Activated CD8-positive, alpha-beta memory T cell treated with anti-CD3 and anti-CD28 coated beads, Interleukin-2, amount 50 U/mL, for 4 hours (primary cell): Measurements from ENCODE around the gene PER1.
"Not testable (repeated sequence)": the region's sequence is repeated elsewhere in the genome, so short reads cannot be mapped to it uniquely, and the experiment has no call there.

Experiments
- DNase-seq: peaks from one replicate; pipeline ENCODE4 v3.0.0-alpha.2; 2020

PER1 gene

DNA sequence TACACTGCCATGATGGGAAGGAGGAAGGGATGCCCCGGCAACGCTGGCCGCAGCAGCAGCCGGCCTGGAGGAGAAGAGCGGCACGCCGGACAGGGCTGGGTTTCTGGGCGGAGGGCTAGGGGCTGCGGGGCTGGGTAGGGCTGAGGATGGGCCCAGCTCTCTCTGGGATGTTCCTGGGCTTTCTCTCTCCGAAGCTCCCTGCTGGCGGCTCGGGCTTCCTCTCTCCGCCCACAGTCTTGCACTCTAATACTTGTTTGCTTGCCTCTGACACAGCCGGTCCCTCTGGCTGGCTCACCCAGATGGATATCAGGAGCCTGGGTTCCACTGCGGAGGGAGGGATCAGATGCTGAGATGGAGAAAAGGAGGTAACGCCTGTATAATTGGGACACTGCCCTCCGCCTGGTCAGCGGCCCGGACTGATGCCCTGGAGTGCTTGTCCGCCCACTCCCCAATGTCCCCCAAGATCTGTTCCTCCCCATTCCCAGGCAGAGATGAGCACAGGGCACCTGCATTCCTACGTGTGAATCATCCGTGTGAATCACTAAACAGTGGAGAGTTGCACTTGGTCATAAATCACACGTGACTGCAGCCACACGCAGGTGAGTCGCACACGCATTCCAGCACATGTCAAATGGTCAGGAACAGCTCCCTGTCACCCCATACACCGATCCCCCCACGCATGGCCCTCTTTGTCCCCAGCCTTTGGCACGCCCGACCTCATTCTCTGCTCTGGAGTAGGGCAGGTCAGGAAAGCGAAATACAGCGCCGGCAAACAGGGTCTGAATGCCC lies 34.0 kb downstream of the PER1 start, which contains the start of gene ALOXE3:
ALOXE3 (minus strand) TSS at position 535 of the 789 bp plus-strand sequence; CDS start at position 11, 524 bp downstream.
- peak; percentile 31 for DNase-seq

DNA sequence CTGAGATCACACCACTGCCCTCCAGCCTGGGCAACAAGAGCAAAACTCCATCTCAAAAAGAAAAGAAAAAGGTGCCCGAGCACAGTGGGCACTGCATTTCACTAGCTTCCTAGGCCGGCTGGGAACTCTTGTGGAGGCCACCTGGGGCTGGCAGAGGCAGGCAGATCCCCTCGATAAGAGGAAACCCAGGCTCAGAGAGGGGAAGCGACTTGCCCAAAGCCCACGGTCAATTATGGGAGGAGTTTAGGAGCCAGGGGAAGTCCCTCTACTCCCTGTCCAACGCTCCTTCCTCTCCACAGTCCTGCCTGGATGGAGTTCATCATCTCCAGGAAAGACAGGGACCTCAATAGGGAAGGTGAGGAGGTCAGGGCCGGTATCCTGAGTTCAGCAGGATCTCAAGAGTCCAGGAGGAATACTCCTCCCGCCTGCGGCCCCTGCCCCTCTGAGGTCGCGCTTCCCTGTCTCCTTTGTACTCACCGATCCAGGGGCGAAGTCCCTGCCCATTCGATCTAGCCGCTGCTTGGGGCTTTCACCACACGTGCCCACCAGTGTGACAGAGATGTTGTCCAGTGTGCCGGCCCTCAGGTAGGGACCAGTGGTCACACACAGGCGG lies 34.7 kb downstream of the PER1 start:
- DNase-seq = no peak

DNA sequence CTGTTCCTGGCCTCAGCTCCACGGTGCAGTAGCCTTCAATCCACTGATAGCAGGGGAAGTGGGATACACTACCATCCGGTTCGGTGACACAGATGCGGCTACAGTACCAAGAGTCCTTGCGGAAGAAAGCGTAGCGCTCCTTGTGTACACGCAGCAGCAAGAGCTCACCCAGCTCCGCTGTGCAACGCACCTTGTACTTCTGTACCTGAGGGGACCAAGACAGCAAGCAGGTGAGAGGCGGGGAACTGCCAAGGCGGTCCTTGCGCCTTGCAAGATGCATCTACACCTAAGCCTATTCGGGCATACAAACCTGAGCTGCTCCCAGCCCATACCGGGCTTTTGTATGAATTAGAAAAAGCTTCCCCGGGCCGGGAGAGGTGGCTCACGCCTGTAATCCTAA lies 35.4 kb downstream of the PER1 start:
- no peak for DNase-seq

DNA sequence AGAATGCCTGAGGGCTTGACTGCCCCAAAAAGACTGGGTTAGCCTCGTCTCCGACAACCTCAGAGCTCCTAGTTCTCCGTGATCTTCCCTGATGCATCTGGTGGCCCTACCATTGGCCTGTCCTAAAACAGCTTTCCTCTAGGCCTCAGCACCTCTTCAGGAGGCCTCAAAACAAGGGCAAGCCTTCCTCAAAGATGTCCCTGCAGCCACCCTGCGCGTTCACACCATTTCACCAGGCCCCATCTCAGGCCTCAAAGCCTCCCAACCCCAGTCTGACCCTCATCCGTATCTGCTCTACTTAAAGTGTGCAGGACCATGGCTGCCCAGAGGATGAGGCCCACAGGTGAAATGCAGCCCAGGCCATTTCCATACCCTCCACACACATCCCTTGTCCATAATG lies 41.3 kb downstream of the PER1 start:
- no peak for DNase-seq

DNA sequence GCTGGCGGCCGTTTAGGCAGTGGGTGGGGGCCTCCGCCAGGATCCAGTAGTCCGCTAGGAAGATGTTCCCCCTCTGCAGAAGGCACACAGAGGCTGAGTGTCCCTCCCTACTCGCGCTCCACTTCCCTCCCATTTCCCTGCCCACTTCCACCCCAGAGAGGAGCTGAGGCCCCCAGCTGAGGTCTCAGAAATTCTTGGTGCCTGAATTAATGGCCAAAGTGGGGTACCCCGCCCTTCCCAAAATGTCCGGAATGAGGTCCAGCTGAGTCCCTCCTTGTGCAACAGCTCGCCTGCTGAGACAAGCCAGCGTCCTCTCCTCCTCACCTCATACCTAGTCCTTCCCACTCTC lies 41.8 kb downstream of the PER1 start:
- DNase-seq = no peak

- DNase-seq = peak; percentile 85
These were observed 42.3 kb downstream of the PER1 start for GRCh38 chr17:8109661-8110455.

- no peak for DNase-seq
These were observed 43.1 kb downstream of the PER1 start for GRCh38 chr17:8108972-8109660.

DNA sequence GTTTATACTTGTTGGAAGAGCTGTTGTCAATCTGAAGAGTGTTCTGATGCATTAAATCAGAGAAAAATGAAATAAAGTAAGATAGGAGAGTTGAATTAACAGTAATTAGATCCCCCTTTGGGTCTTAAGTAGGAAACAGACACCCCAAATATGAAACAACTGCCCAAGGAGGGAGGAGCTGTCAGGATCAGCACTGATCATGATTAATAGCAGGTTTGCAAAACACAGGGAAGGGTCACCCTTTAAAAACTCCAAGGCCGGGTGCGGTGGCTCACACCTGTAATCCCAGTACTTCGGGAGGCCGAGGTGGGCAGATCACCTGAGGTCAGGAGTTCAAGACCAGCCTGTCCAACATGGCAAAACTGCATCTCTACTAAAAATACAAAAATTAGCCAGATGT lies 45.2 kb downstream of the PER1 start:
- DNase-seq = not testable (repeated sequence)

DNA sequence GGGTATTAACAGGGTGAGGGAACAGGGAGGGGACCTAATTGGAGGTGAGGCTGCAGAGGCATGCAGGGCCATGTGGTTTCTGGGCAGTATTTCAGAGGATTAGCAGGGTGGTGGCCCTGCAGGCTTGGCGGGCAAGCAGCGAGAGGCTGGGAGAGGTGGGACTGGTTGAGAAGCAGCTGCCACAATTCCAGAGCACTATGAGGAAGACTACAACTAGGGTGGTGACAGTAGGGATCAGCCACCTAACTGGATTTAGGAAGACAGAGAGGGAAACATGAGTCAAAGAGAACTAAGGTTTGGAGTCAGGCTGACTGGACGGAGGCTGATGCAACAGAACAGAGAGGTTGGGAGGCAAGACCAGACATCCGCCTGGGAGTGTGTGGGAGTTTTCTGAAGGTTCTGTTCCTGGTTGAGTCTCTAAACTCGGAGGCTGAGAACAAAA lies 46.2 kb downstream of the PER1 start:
- no peak for DNase-seq

DNA sequence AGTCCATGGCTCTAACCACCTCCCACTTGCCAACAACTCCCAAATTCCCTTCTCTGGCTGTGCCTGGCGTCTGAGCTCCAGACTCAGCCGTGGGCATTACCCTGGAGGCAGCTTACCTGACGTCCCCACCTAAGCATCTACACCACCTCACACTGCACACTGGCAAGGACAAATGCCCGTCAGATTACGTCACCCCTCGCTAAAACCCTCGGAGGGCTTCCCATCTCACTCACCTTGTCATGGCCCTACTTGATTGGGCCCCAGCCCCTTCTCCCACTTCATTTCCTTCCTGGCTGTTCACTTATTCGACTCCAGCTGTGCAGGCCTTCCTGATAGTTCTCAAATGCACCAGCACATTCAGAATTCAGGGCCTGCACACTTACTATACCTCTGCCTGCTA lies 47.3 kb downstream of the PER1 start:
- DNase-seq = no peak

DNA sequence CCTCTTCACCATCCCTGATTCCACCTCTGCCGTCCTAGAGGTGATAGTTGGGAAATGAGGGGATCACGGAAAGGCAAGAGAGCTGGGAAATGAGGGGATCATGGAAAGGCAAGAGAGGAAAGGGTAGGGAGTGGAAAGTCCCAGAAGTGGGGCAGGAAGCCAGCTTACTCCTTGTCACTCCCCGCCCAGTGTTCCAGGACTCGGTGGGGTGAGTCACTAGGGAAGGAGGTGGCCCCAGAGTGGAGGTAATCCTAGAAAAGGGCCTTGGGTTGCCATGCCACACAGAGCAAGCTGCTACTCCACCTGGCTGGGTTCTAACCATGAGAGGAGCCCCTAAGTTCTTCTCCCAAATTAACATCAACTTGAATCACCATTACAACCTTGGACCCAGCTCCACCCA lies 48.7 kb downstream of the PER1 start:
- DNase-seq = no peak

GRCh38 chr17:8101721-8102120 lies 50.5 kb downstream of the PER1 start:
- no peak for DNase-seq

- DNase-seq = no peak
These were observed 51.4 kb downstream of the PER1 start for GRCh38 chr17:8100763-8101162.

DNA sequence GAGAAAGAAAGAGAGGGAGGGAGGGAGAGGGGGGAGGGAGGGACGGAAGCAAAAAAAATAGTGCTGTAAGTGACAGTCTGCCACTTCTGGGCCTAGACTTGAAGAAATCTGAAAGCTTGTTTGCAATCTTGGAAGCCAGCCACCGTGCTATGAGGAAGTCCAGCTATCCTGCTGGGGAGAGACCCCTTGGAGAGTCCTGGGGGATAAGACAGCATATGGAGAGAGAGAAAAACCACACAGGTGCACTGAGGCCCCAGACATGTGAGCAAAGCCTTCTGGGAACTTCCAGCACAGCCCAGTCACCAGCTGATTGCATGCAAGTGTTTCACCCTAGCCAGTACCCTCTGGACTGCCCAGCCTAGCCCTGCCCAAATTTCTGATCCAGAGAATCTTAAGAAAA lies 52.1 kb downstream of the PER1 start:
- DNase-seq = no peak

GRCh38 chr17:8096541-8096940 lies 55.7 kb downstream of the PER1 start:
- DNase-seq = no peak

DNA sequence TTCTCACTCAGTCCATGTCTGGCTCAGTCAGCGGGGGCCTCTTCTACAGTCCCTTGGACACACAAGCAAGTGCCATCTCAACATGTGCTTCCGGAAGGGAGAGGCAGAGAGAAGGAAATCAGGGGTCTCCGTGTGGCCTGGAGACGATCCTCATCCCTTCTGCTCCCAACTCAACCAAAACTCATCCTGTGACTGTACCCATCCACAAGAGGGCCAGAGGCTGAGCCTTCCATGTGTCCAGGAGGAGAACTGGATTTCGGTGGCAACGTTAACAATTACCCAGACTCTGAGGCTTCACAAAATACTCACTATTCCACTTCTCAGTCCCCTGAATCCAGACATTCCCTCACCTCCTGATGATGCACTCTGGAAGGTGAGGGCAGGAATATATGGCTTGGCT lies 56.8 kb downstream of the PER1 start:
- DNase-seq = no peak

DNA sequence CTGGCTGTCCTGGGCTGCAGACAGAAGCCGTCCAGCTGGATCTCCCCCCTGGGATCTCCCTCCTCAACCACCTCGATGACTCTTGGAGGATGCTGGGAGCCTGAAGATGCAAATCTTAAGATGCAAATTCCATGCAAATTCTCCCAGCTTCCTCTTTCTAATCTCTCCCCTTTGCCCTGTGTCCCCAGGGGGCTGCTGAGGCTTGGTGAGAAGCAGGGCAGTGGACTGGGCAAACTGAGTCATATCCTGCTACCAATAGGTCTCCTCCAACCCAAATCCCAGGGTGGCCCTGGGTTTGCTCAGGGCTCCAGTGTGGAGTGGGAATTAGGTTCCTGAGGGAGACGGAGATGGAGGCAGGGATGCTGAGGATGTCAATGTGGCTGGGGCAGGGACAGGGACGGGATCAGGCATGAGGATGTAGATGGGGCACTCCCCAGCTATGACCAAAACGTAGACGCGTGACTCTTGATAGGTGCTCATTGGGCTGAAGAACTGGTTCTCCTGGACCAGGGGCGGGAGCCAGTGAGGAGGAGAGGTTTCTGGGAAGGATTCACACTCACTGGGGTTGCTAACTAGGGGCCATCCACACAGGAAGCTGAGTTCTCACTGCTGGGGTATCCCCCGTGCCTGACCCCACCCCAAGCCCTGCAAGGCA lies 61.0 kb downstream of the PER1 start:
- DNase-seq = no peak
